ENCODE data around the gene TRIM21.

- TF ChIP-seq, protein P1, sequence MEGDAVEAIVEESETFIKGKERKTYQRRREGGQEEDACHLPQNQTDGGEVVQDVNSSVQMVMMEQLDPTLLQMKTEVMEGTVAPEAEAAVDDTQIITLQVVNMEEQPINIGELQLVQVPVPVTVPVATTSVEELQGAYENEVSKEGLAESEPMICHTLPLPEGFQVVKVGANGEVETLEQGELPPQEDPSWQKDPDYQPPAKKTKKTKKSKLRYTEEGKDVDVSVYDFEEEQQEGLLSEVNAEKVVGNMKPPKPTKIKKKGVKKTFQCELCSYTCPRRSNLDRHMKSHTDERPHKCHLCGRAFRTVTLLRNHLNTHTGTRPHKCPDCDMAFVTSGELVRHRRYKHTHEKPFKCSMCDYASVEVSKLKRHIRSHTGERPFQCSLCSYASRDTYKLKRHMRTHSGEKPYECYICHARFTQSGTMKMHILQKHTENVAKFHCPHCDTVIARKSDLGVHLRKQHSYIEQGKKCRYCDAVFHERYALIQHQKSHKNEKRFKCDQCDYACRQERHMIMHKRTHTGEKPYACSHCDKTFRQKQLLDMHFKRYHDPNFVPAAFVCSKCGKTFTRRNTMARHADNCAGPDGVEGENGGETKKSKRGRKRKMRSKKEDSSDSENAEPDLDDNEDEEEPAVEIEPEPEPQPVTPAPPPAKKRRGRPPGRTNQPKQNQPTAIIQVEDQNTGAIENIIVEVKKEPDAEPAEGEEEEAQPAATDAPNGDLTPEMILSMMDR (IDR thresholded peaks at IDR 0.05), result no peak
- no peak for TF ChIP-seq RAD21 (IDR thresholded peaks at IDR 0.05; ENCODE audit: low read length)
- TF ChIP-seq, protein P2, sequence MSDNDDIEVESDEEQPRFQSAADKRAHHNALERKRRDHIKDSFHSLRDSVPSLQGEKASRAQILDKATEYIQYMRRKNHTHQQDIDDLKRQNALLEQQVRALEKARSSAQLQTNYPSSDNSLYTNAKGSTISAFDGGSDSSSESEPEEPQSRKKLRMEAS (IDR thresholded peaks at IDR 0.05; ENCODE audit: low read depth), result no peak
- no peak for TF ChIP-seq TAF1 (IDR thresholded peaks at IDR 0.05; ENCODE audit: borderline replicate concordance, low read depth, low read length)
- no peak for TF ChIP-seq TEAD4 (IDR thresholded peaks at IDR 0.05; ENCODE audit: borderline replicate concordance, insufficient read depth)
- TF ChIP-seq, protein P3, sequence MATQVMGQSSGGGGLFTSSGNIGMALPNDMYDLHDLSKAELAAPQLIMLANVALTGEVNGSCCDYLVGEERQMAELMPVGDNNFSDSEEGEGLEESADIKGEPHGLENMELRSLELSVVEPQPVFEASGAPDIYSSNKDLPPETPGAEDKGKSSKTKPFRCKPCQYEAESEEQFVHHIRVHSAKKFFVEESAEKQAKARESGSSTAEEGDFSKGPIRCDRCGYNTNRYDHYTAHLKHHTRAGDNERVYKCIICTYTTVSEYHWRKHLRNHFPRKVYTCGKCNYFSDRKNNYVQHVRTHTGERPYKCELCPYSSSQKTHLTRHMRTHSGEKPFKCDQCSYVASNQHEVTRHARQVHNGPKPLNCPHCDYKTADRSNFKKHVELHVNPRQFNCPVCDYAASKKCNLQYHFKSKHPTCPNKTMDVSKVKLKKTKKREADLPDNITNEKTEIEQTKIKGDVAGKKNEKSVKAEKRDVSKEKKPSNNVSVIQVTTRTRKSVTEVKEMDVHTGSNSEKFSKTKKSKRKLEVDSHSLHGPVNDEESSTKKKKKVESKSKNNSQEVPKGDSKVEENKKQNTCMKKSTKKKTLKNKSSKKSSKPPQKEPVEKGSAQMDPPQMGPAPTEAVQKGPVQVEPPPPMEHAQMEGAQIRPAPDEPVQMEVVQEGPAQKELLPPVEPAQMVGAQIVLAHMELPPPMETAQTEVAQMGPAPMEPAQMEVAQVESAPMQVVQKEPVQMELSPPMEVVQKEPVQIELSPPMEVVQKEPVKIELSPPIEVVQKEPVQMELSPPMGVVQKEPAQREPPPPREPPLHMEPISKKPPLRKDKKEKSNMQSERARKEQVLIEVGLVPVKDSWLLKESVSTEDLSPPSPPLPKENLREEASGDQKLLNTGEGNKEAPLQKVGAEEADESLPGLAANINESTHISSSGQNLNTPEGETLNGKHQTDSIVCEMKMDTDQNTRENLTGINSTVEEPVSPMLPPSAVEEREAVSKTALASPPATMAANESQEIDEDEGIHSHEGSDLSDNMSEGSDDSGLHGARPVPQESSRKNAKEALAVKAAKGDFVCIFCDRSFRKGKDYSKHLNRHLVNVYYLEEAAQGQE (IDR thresholded peaks at IDR 0.05; ENCODE audit: low read depth, low read length), result no peak
- TF ChIP-seq, protein P4, sequence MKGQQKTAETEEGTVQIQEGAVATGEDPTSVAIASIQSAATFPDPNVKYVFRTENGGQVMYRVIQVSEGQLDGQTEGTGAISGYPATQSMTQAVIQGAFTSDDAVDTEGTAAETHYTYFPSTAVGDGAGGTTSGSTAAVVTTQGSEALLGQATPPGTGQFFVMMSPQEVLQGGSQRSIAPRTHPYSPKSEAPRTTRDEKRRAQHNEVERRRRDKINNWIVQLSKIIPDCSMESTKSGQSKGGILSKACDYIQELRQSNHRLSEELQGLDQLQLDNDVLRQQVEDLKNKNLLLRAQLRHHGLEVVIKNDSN (IDR thresholded peaks at IDR 0.05; ENCODE audit: borderline replicate concordance, low read depth), result no peak
- TF ChIP-seq PBX3 (IDR thresholded peaks at IDR 0.05), result no peak
- TF ChIP-seq FOSL2 (IDR thresholded peaks at IDR 0.05; ENCODE audit: borderline replicate concordance, low read depth), result no peak
- no peak for TF ChIP-seq EP300 (IDR thresholded peaks at IDR 0.05; ENCODE audit: borderline replicate concordance in 1 of 2, low read depth in 1 of 2, low read length in 1 of 2)
- no peak for TF ChIP-seq SIN3A (IDR thresholded peaks at IDR 0.05; ENCODE audit: borderline replicate concordance, low read depth, low read length)
- TF ChIP-seq YY1 (IDR thresholded peaks at IDR 0.05; ENCODE audit: low read depth), result no peak
- TF ChIP-seq, protein P5, sequence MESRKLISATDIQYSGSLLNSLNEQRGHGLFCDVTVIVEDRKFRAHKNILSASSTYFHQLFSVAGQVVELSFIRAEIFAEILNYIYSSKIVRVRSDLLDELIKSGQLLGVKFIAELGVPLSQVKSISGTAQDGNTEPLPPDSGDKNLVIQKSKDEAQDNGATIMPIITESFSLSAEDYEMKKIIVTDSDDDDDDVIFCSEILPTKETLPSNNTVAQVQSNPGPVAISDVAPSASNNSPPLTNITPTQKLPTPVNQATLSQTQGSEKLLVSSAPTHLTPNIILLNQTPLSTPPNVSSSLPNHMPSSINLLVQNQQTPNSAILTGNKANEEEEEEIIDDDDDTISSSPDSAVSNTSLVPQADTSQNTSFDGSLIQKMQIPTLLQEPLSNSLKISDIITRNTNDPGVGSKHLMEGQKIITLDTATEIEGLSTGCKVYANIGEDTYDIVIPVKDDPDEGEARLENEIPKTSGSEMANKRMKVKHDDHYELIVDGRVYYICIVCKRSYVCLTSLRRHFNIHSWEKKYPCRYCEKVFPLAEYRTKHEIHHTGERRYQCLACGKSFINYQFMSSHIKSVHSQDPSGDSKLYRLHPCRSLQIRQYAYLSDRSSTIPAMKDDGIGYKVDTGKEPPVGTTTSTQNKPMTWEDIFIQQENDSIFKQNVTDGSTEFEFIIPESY (IDR thresholded peaks at IDR 0.05; ENCODE audit: borderline replicate concordance, low read depth), result no peak
Observed at GRCh38 chr11:4418403-4418802, 24.9 kb upstream of the TRIM21 start.

Measured in SK-N-SH (cell line).